Gastrocnemius medialis (tissue), 4 donors: Measurements from ENCODE around the gene TK1.

Source experiments
- CTCF ChIP-seq, 5 experiments: fragments of 450-650 bp in 3 of 5; fragments of 200-600 bp in 2 of 5; sonication (generic) in 2 of 5; IDR thresholded peaks in 4 of 5; conservative IDR thresholded peaks in 1 of 5; 1 replicate in 4 of 5; 2 replicates in 1 of 5; pipeline ENCODE4 v1.5.1; 2016 to 2019; ENCODE audit warnings: antibody characterized with exemption in 5 of 5, mild to moderate bottlenecking in 3 of 5, moderate library complexity in 3 of 5
- POLR2A ChIP-seq, 2 donors: fragments of 450-650 bp; IDR thresholded peaks; one replicate each; pipeline ENCODE4 v1.6.1; 2017; ENCODE audit warnings: antibody characterized with exemption in 2 of 2, mild to moderate bottlenecking in 2 of 2, moderate library complexity in 2 of 2

- TF ChIP-seq POLR2A (IDR thresholded peaks at IDR 0.05) (no peak), CTCF (IDR thresholded peaks at IDR 0.05 in 4 of 5, conservative IDR thresholded peaks at IDR 0.05 in 1 of 5) (no peak)
Observed at GRCh38 chr17:78228176-78228575, 41.3 kb upstream of the TK1 start.
